Parathyroid adenoma (tissue), 2 donors: ENCODE results near the gene SP1.
A peak's percentile ranks its signal among the peaks of the same experiment; 100 is the strongest.

Source experiments
- H2AFZ ChIP-seq: fragments of 300-600 bp; sonication (generic); one replicate; pipeline ENCODE4 v1.7.0; 2017; ENCODE audit warnings: antibody characterized with exemption, mild to moderate bottlenecking
- H3K27ac ChIP-seq: fragments of 300-600 bp; sonication (generic); one replicate; pipeline ENCODE4 v1.7.0; 2017
- H3K27me3 ChIP-seq: fragments of 300-600 bp; sonication (generic); one replicate; pipeline ENCODE4 v1.7.0; 2017; ENCODE audit warnings: low read length; ENCODE audit not compliant: control insufficient read depth, insufficient read depth
- H3K36me3 ChIP-seq: fragments of 300-600 bp; sonication (generic); one replicate; pipeline ENCODE4 v1.7.0; 2017; ENCODE audit warnings: low read length; ENCODE audit not compliant: control insufficient read depth, insufficient read depth
- H3K4me1 ChIP-seq: fragments of 300-600 bp; sonication (generic); one replicate; pipeline ENCODE4 v1.7.0; 2017; ENCODE audit warnings: control low read depth
- H3K4me2 ChIP-seq: fragments of 300-600 bp; sonication (generic); one replicate; pipeline ENCODE4 v1.7.0; 2017; ENCODE audit warnings: low read length
- H3K4me3 ChIP-seq: fragments of 300-600 bp; sonication (generic); one replicate; pipeline ENCODE4 v1.7.0; 2017; ENCODE audit warnings: low read depth, low read length
- H3K79me2 ChIP-seq: fragments of 300-600 bp; sonication (generic); one replicate; pipeline ENCODE4 v1.7.0; 2017; ENCODE audit warnings: control low read depth
- H3K9ac ChIP-seq: fragments of 300-600 bp; sonication (generic); one replicate; pipeline ENCODE4 v1.7.0; 2017; ENCODE audit warnings: mild to moderate bottlenecking
- H3K9me3 ChIP-seq: fragments of 300-600 bp; sonication (generic); one replicate; pipeline ENCODE4 v1.7.0; 2017; ENCODE audit warnings: low read length; ENCODE audit not compliant: control insufficient read depth
- CTCF ChIP-seq: fragments of 300-600 bp; sonication (generic); IDR thresholded peaks from one replicate; pipeline ENCODE4 v1.7.0; 2017; ENCODE audit warnings: antibody characterized with exemption, mild to moderate bottlenecking
- donor health status: primary hyperparathyroidism.

The SP1 gene

GRCh38 chr12:53376747-53377146, 3.2 kb upstream of the SP1 start:
- no peak overlapping the region for H2AFZ ChIP-seq
- no peak overlapping the region for H3K4me2 ChIP-seq
- H3K79me2 ChIP-seq, result no peaks in the 10 kb centered on the region
- no peak overlapping the region for H3K9ac ChIP-seq
- H3K36me3 ChIP-seq, result no peaks in the 10 kb centered on the region
- no peak for TF ChIP-seq CTCF
- no peak overlapping the region for H3K4me3 ChIP-seq
- no peaks in the 10 kb centered on the region for H3K27me3 ChIP-seq
- H3K4me1 ChIP-seq, result peaks cover 7% of the 10 kb centered on the region
- no peaks in the 10 kb centered on the region for H3K9me3 ChIP-seq
- H3K27ac ChIP-seq, result no peak overlapping the region

GRCh38 chr12:53378222-53378621, 1.8 kb upstream of the SP1 start:
- Histone ChIP-seq H3K79me2 (peaks cover 4% of the 10 kb centered on the region), H3K9me3 (no peaks in the 10 kb centered on the region), H3K27me3 (no peaks in the 10 kb centered on the region), H3K9ac (no peak overlapping the region), H3K4me2 (peak overlapping the region; percentile 97), H3K36me3 (no peaks in the 10 kb centered on the region), H3K27ac (peak overlapping the region; percentile 89), H2AFZ (peak overlapping the region; percentile 88), H3K4me1 (peaks cover 14% of the 10 kb centered on the region), H3K4me3 (peak overlapping the region; percentile 75)
- no peak for TF ChIP-seq CTCF

- Histone ChIP-seq H3K9ac (no peak overlapping the region), H3K4me3 (peak overlapping the region; percentile 75), H2AFZ (peak overlapping the region; percentile 88), H3K36me3 (no peaks in the 10 kb centered on the region), H3K4me1 (peaks cover 14% of the 10 kb centered on the region), H3K79me2 (peaks cover 9% of the 10 kb centered on the region), H3K27ac (peak overlapping the region; percentile 89), H3K9me3 (no peaks in the 10 kb centered on the region), H3K4me2 (peak overlapping the region; percentile 97), H3K27me3 (no peaks in the 10 kb centered on the region)
- no peak for TF ChIP-seq CTCF
Observed at GRCh38 chr12:53378724-53379388, 1.1 kb upstream of the SP1 start.

- Histone ChIP-seq H3K27me3 (no peaks in the 10 kb centered on the region), H3K36me3 (no peaks in the 10 kb centered on the region), H3K4me1 (peaks cover 14% of the 10 kb centered on the region), H3K9ac (no peak overlapping the region), H3K9me3 (no peaks in the 10 kb centered on the region), H3K27ac (peak overlapping the region; percentile 89), H2AFZ (peak overlapping the region; percentile 88), H3K4me2 (peak overlapping the region; percentile 97), H3K79me2 (peaks cover 14% of the 10 kb centered on the region), H3K4me3 (peak overlapping the region; percentile 75)
- no peak for TF ChIP-seq CTCF
Observed at GRCh38 chr12:53379389-53380103, 430 bp upstream of the SP1 start.
